Measurements from ENCODE around the gene SNF8.

The SNF8 gene

GRCh38 chr17:48927978-48928745 lies 16.5 kb downstream of the SNF8 start:
- no peak overlapping the region for H3K4me3 ChIP-seq (ENCODE audit: low read length)
- H3K4me1 ChIP-seq (ENCODE audit: control insufficient read depth, insufficient read depth, low read length): no peaks in the 10 kb centered on the region
- H3K9me3 ChIP-seq (ENCODE audit: control insufficient read depth, low read length): no peaks in the 10 kb centered on the region
- H3K9ac ChIP-seq (ENCODE audit: low read length): no peak overlapping the region
- peaks cover 19% of the 10 kb centered on the region for H3K36me3 ChIP-seq (ENCODE audit: control insufficient read depth, insufficient read depth, low read length)
- no peaks in the 10 kb centered on the region for H3K27me3 ChIP-seq (ENCODE audit: control insufficient read depth, insufficient read depth, low read length)

GRCh38 chr17:48925991-48926342 lies 18.7 kb downstream of the SNF8 start:
- H3K4me3 ChIP-seq (ENCODE audit: low read length): no peak overlapping the region
- H3K27me3 ChIP-seq (ENCODE audit: control insufficient read depth, insufficient read depth, low read length): no peaks in the 10 kb centered on the region
- H3K4me1 ChIP-seq (ENCODE audit: control insufficient read depth, insufficient read depth, low read length): no peaks in the 10 kb centered on the region
- H3K9ac ChIP-seq (ENCODE audit: low read length): no peak overlapping the region
- H3K36me3 ChIP-seq (ENCODE audit: control insufficient read depth, insufficient read depth, low read length): peaks cover 25% of the 10 kb centered on the region
- H3K9me3 ChIP-seq (ENCODE audit: control insufficient read depth, low read length): no peaks in the 10 kb centered on the region

DNA sequence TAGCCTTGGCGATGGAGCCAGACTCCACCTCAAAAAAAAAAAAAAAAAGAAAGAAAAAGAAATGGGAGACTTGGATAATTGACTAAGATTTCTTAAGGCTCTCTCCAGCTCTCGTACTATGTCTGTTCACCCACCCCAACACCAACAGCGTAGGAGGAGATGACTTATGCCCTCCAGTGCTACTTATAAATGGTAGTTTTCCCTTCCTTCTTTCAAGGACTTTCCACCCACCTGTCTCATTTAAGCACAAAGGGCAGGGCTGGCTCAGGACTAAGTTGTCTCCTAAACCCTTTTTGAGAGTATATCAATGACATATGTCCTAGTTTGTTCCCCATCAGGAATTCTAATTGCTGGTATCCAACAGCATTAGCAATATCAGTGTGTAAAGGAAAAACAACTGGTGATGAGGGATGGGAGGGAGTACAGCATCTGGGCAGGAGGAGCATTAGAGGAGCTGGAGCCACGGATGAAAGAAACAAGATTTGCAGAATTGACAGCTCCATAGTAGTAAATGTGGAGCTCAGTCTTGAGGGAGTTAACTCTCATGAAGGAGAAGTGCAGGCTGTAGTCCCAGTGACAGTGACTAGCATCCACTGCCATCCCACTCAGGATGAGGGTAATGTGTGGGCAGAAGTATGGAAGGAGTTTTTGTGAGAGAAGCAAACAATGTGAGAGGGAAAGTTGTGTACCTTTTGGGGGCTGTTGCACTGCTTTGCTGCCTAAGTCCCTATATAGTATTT lies 19.2 kb downstream of the SNF8 start:
- Histone ChIP-seq H3K27me3 (ENCODE audit: control insufficient read depth, insufficient read depth, low read length) (no peaks in the 10 kb centered on the region), H3K4me3 (ENCODE audit: low read length) (no peak overlapping the region), H3K9me3 (ENCODE audit: control insufficient read depth, low read length) (no peaks in the 10 kb centered on the region), H3K4me1 (ENCODE audit: control insufficient read depth, insufficient read depth, low read length) (no peaks in the 10 kb centered on the region), H3K36me3 (ENCODE audit: control insufficient read depth, insufficient read depth, low read length) (peaks cover 24% of the 10 kb centered on the region), H3K9ac (ENCODE audit: low read length) (no peak overlapping the region)

DNA sequence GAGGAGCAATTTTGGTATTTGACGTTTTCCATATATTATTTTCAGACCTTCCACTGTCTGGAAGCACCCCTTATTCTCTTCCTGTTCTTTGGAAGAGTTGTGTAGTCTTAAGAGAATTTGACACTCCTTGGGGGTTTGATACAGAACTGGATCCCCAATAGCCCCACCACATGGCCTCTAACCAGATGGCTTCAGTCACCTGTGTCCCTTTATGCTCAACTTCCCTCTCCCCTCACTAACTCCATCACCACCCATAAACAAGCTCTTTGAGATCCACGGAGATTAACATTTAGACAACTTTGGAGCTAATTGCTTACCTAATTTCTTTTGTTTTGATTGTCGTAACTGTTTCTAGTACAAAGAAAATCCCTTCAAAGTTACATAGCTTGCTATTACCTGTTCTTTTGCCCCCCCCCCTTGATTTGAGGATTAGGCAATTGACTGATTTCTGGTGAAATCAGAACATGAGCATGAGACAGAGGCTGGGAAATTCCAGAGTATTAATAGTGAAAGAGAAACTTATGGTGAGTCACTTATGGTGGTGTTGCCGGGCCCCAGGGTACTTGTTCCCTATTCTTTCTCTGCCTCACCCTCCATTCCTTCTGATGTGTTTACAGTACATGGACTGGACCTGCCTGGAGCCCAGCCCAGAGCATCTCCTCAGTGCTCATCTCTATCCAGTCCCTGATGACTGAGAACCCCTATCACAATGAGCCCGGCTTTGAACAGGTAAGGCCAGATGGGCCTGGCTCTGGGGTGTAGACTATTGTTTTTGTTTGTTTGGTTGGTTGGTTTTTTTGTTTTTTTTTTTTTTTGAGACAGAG lies 29.0 kb downstream of the SNF8 start:
- Histone ChIP-seq H3K4me3 (ENCODE audit: low read length) (no peak overlapping the region), H3K9ac (ENCODE audit: low read length) (no peak overlapping the region), H3K36me3 (ENCODE audit: control insufficient read depth, insufficient read depth, low read length) (peaks cover 5% of the 10 kb centered on the region), H3K9me3 (ENCODE audit: control insufficient read depth, low read length) (no peaks in the 10 kb centered on the region), H3K27me3 (ENCODE audit: control insufficient read depth, insufficient read depth, low read length) (no peaks in the 10 kb centered on the region), H3K4me1 (ENCODE audit: control insufficient read depth, insufficient read depth, low read length) (peaks cover 3% of the 10 kb centered on the region)

DNA sequence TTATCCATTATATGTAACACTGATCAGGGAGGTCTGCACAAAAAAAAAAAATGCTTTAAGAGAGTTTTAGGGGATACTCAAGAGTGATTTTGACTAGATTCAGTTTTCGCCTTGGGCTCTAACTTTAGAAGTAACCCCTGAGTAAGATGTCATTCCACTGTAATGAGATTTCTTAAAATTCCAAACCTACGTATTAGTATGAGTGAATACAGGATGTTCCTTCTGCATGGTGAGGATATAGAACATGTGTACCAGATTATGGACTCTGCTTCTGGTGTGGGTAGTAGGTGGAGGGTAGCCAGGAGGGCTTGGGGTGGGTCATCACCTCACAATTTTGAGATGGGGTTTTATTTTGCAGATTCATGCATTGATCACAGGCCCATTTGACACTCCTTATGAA lies 32.2 kb downstream of the SNF8 start:
- H3K36me3 ChIP-seq (ENCODE audit: control insufficient read depth, insufficient read depth, low read length): peaks cover 5% of the 10 kb centered on the region
- peaks cover 23% of the 10 kb centered on the region for H3K4me1 ChIP-seq (ENCODE audit: control insufficient read depth, insufficient read depth, low read length)
- no peak overlapping the region for H3K4me3 ChIP-seq (ENCODE audit: low read length)
- H3K9ac ChIP-seq (ENCODE audit: low read length): no peak overlapping the region
- no peaks in the 10 kb centered on the region for H3K9me3 ChIP-seq (ENCODE audit: control insufficient read depth, low read length)
- H3K27me3 ChIP-seq (ENCODE audit: control insufficient read depth, insufficient read depth, low read length): no peaks in the 10 kb centered on the region

- H3K4me3 ChIP-seq (ENCODE audit: low read length): no peak overlapping the region
- H3K36me3 ChIP-seq (ENCODE audit: control insufficient read depth, insufficient read depth, low read length): peaks cover 5% of the 10 kb centered on the region
- H3K9ac ChIP-seq (ENCODE audit: low read length): no peak overlapping the region
- H3K27me3 ChIP-seq (ENCODE audit: control insufficient read depth, insufficient read depth, low read length): no peaks in the 10 kb centered on the region
- H3K9me3 ChIP-seq (ENCODE audit: control insufficient read depth, low read length): no peaks in the 10 kb centered on the region
- H3K4me1 ChIP-seq (ENCODE audit: control insufficient read depth, insufficient read depth, low read length): peaks cover 25% of the 10 kb centered on the region
These were observed 34.3 kb downstream of the SNF8 start for GRCh38 chr17:48910370-48910769.

- H3K4me1 ChIP-seq (ENCODE audit: control insufficient read depth, insufficient read depth, low read length): peaks cover 25% of the 10 kb centered on the region
- H3K4me3 ChIP-seq (ENCODE audit: low read length): no peak overlapping the region
- H3K36me3 ChIP-seq (ENCODE audit: control insufficient read depth, insufficient read depth, low read length): peaks cover 5% of the 10 kb centered on the region
- H3K9ac ChIP-seq (ENCODE audit: low read length): no peak overlapping the region
- H3K9me3 ChIP-seq (ENCODE audit: control insufficient read depth, low read length): no peaks in the 10 kb centered on the region
- H3K27me3 ChIP-seq (ENCODE audit: control insufficient read depth, insufficient read depth, low read length): no peaks in the 10 kb centered on the region
These were observed 34.9 kb downstream of the SNF8 start for GRCh38 chr17:48909783-48910182.

DNA sequence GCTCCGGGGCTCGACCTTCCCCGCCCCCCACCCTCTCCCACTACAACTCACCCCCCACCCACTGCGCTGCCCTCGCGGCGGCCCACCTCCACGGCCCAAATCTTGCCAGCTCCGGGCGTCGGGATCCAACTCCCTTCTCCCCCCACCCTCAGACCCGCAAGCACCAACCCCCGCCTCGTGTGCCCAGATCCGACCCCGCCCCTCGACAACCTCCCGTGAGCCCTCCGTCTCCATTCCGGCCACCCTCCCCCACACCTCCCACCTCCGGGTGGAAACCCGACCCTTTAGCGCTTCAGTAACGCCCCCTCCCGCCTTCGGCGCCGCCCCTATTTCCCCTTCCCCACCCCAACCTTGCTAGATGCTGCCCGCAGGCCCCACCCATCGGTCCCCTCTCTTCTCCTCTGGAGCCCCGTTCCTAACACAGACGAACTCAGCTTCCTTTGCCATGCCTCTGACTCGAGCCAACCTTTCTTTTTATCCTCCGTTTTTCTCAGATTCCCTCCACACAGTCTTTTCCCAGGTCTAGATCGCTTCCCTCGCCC lies 35.7 kb downstream of the SNF8 start:
- no peaks in the 10 kb centered on the region for H3K9me3 ChIP-seq (ENCODE audit: control insufficient read depth, low read length)
- H3K9ac ChIP-seq (ENCODE audit: low read length): peak overlapping the region; percentile 79
- H3K36me3 ChIP-seq (ENCODE audit: control insufficient read depth, insufficient read depth, low read length): peaks cover 3% of the 10 kb centered on the region
- H3K4me3 ChIP-seq (ENCODE audit: low read length): peak overlapping the region; percentile 57
- H3K27me3 ChIP-seq (ENCODE audit: control insufficient read depth, insufficient read depth, low read length): no peaks in the 10 kb centered on the region
- peaks cover 25% of the 10 kb centered on the region for H3K4me1 ChIP-seq (ENCODE audit: control insufficient read depth, insufficient read depth, low read length)

- H3K9ac ChIP-seq (ENCODE audit: low read length): peak within 1 kb of the TSS; percentile 79
- H3K4me1 ChIP-seq (ENCODE audit: control insufficient read depth, insufficient read depth, low read length): peaks cover 25% of the 10 kb centered on the region
- no peaks in the 10 kb centered on the region for H3K36me3 ChIP-seq (ENCODE audit: control insufficient read depth, insufficient read depth, low read length)
- H3K4me3 ChIP-seq (ENCODE audit: low read length): peak within 1 kb of the TSS; percentile 57
- no peaks in the 10 kb centered on the region for H3K9me3 ChIP-seq (ENCODE audit: control insufficient read depth, low read length)
- no peaks in the 10 kb centered on the region for H3K27me3 ChIP-seq (ENCODE audit: control insufficient read depth, insufficient read depth, low read length)
These were observed 36.4 kb downstream of the SNF8 start, which contains the start of gene UBE2Z for GRCh38 chr17:48908047-48908843. Gene UBE2Z (plus strand): TSS chr17:48908407. CDS start chr17:48908504, 97 bp downstream.

GRCh38 chr17:48907713-48908046 lies 37.0 kb downstream of the SNF8 start:
- peak overlapping the region; percentile 79 for H3K9ac ChIP-seq (ENCODE audit: low read length)
- H3K9me3 ChIP-seq (ENCODE audit: control insufficient read depth, low read length): no peaks in the 10 kb centered on the region
- H3K36me3 ChIP-seq (ENCODE audit: control insufficient read depth, insufficient read depth, low read length): no peaks in the 10 kb centered on the region
- H3K4me1 ChIP-seq (ENCODE audit: control insufficient read depth, insufficient read depth, low read length): peaks cover 25% of the 10 kb centered on the region
- no peaks in the 10 kb centered on the region for H3K27me3 ChIP-seq (ENCODE audit: control insufficient read depth, insufficient read depth, low read length)
- H3K4me3 ChIP-seq (ENCODE audit: low read length): peak overlapping the region; percentile 38

GRCh38 chr17:48905987-48906515 lies 38.6 kb downstream of the SNF8 start:
- no peaks in the 10 kb centered on the region for H3K36me3 ChIP-seq (ENCODE audit: control insufficient read depth, insufficient read depth, low read length)
- H3K9ac ChIP-seq (ENCODE audit: low read length): no peak overlapping the region
- peaks cover 25% of the 10 kb centered on the region for H3K4me1 ChIP-seq (ENCODE audit: control insufficient read depth, insufficient read depth, low read length)
- H3K27me3 ChIP-seq (ENCODE audit: control insufficient read depth, insufficient read depth, low read length): no peaks in the 10 kb centered on the region
- no peaks in the 10 kb centered on the region for H3K9me3 ChIP-seq (ENCODE audit: control insufficient read depth, low read length)
- no peak overlapping the region for H3K4me3 ChIP-seq (ENCODE audit: low read length)

Data from mucosa of stomach (tissue), 1 donor.